HG02623 (cell line): Measurements from ENCODE around the gene PLIN1.

Experiments
- ATAC-seq: cut with Tn5 transposase; IDR thresholded peaks from one replicate; pipeline ENCODE4 v1.9.1; 2021; ENCODE audit warnings: moderate library complexity; ENCODE audit not compliant: unreplicated experiment

The PLIN1 gene

DNA sequence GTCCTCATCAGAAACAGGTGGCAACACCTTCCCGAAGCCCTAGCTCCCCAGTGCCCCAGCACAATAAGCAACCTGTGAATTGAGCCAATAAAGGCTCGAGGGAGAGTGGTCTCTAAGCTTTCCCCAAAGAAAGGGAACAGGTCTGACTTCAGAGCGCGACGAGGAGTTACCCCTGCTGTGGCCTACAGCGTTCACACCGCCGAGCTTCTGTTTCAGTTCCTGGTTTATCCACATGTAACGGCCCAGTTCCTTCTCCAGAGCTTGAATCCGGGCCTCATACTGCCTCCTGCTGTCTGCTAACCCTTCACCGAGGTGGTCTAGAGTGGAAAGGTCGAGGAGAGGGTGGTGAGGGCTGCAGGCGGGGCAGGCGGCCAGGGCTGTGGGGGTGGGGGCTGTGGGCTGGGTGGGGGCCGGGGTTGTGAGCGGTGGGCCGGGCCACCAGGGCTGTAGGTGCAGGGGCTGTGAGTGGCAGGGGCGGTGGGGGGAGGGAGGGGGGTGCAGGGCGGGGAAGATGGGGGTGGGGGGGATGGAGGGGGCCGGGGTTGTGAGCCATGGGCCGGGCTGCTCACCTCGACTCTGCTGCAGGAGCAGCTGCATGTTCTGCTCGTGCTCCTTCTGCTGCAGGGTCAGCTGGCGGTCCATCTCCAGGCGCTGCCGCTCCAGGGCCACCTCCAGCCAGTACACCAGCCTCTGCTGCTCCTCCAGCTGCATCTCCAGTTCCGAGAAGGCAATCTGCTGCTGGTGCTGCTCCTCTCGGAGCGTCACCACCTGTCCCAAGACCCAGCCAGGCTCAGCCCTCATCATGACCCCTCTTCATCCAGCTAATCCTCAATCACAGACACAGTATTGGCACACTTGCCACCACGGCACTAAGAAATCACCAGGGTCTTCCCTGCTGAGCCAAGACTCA is 50.1 kb downstream of the PLIN1 start:
- no peak for ATAC-seq

DNA sequence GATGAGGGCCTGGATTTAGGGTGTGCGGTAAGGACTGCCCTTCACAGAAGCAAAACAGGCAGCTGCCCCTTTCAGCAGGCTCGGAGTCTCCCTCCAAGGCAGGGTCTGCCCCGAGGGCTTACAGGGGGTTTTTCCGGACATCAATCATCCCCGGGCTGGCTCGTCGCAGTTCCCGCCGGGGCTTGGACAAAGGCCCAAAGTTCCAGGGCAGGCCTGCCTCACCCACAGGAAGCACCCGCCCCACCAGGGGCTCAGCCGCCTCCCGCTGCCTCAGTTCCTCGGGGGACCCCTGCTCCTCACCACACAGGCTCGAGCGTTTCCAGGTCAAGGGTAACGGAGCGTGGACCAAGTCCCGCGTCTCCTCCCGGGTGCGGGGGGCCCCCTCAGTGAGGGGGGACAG is 50.9 kb downstream of the PLIN1 start:
- no peak for ATAC-seq

DNA sequence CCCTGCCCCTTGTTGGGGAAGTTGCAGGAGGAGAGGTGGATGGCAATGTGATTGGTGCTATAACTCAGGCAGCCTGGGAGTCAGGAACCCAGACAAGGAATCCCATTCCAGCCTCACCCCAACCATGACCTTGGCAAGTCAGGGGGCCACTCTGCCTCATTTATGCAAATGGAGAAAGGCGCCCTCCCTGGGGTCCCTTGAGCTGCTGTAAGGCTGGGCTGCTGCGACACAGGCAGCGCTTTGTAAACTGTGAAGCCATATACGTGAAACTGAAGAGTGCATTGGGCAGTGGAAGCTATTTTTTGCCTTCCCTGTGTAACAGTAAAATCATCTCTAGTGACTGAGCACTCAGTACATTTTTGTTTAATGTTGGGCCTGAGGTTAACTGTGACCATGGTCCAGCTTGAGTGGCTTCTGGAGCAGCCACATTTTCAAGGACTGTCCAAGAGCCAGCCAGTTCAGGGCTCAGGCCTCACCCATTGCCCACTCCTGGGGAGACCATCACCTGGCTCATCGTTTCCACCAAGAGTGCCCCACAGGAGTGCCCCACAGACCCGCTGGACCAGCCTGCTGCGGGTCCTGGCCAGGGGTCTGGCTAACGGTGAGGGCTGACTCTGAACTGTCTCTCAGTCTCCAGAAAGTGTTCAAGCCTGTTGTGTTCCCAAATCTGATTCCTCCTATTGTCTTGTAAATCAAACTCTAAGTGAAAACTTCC is 51.8 kb downstream of the PLIN1 start:
- ATAC-seq: no peak

DNA sequence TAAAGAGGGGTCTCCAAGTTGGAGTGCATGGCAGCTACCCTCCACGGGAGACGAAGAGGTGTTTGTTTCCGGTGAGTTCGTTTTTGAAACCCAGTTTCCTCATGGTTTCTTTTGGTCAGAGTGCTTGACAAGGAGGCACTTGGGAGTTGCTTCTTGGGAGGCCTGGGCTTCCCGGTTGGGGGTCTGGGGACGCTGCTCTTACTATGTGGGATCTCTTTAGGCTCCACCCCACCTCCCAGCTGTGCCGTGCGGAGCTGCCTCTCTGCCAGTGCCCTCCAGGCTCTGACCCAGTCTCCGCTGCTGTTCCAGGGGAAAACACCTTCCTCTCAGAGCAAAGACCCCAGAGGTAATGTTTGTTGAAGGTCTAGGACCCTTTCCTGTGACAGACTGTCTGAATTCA is 53.5 kb downstream of the PLIN1 start:
- no peak for ATAC-seq

DNA sequence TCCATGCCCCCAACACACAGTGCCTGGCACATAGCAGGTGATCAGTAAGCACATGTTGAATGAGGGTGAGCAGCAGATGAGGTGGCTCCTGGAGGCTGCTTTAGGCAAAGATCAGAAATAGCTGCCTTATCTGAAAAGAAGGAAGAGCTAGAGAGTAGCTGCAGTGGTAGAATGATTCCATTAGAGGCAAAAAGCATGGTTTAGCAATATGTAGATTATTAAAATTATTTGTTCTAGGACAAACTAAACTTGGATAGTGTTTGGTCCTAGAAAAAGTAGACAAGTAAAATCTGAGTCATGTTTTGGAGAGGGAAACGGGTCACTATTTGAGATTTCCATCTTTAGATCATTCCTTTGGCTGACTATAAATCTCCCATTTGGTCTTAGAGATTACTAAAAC is 56.0 kb downstream of the PLIN1 start:
- ATAC-seq: no peak

DNA sequence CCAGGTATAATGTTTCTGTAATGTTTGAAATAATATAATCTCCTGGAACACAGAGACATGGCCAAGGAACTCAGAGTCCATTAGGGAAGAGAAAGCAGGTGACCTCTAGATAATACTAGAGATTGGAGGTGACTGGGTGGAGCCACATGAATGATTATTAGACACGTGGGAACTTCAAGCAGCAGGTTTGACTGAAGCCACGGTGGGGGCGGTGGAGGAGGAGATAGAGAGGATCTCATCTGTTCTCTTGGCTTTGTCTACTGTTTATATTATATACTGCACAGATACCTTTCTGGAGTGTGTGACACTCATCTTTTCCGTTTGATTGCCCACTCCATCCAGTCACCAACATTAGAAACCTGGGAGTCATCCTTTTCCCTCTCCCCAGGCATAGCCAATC is 57.6 kb downstream of the PLIN1 start:
- ATAC-seq: no peak

DNA sequence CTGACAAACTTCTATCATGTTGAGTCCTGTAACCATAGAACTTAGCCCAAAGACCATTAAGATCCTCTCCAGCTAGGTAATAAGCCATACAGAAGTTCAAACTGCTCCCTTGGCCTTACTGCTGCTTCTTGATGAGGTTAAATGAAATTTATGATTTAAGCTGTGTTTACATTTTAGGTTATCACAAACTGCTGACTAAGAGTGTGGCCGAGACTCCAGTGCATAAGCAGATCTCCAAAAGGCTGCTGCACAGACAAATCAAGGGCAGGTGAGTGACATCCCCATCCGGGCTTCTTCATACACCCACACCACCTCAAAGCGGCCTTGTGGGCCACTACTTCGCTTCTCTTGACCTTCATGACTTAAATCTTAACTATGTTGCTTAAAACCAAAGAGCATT is 62.9 kb downstream of the PLIN1 start:
- no peak for ATAC-seq

DNA sequence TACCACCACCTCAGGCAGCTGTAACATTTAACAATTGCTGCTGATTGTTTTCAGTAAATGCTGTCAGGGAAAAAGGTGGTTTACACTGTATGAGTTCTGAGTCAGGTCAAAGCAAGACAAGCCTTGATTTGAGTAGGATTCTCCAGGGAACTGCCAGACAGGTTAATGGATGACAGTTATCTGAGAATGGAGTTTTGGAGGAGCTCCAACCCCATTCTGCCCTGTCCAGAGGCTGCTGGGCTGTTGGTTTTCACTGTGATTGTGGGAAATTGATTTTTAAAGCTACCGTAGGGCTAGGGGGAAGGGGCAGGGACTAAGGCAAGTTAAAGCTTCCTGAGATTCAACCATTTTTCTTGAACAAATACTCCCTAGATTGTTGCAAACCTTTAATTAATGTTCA is 64.0 kb downstream of the PLIN1 start:
- ATAC-seq: no peak
